Stimulated activated CD8-positive, alpha-beta memory T cell treated with anti-CD3 and anti-CD28 coated beads, Interleukin-7, amount 100 ng/mL, for 48 hours (primary cell): Measurements from ENCODE around the gene DACH1.

Source experiments
- DNase-seq, 2 donors: peaks; one replicate each; pipeline ENCODE4 v3.0.0-alpha.2; 2020; ENCODE audit warnings: low read depth in 1 of 2; ENCODE audit errors: extremely low read depth in 1 of 2

The DACH1 gene

DNA sequence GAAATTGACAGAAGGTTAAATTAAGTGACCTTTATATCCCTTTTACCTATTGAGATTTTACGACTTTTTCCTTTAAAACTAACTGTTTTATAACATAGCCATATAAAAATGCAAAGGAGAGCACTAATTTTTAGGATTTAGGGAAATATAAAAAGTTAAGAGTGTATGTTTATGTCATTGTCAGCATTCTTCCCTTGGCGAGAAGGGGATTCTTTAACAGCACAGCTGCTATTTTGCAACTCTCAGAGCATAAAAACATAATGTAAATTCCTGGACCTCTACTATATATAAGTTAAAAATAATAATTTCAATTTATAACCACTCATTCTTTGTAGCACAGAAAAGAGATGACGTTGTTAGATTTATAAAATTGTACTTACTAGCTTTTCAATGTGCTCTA, 363.2 kb downstream of the DACH1 start:
- no peak for DNase-seq

DNA sequence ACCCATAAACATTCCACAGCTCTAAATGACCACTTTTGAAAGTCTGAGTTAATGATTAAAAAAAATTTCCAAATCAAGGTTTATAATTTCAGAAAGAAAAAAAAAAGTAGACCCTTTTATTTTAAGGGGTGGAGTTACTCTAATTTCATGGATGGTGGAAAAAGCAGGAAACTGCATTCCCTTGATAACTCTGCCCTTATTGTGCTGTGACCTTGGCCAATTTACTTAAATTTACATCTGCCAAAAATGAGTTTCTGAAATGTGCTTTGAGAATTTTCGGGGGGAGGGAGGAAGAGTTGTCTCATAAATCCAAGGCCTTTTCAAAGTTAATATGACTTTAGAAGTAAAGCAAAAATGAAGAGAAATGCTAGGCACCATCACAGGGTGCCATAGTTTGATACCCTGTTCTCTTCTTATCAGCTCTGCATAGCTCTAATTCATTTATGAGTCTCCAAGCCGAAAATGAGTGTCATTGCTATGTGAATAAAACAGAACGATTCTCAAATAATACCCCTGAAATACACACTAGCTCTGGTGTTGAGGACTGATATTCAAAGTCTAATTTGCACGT, 367.0 kb downstream of the DACH1 start:
- DNase-seq = no peak

DNA sequence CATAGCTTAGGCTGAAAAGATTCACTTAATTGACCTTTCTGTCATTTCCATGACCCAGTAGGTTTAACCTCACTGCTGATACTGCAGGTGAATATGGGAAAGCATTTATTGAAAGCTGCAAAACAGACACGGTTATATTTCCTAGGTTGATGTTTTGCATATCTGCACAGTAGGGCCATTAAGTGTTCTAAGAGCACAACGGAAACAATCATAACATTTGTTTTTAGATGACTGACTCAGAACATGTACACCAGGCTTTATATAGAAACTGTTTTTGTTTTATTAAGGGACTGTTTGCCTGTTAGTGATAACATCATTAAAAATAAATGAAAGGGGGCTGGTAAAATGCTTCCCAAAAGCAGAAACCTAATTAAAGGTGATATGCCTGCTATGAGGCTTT, 367.8 kb downstream of the DACH1 start:
- no peak for DNase-seq

DNA sequence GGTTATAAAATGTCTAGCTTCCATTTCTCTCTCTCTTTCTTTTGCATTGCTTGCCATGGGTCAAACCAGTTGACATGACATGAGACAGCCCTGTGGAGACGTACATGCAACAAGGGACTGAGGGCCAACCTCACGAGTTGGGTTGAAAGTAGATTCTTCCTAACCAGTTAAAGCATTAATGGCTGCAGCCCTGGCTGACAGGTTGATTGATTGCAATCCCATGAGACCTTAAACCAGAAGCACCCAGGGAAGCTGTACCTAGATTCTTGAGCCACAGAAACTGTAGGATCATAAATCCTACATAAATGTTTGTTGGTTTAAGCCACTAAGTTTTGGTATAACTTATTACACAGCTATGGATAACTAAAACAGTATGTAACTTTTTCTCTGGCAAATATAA, 373.8 kb downstream of the DACH1 start:
- no peak for DNase-seq

DNA sequence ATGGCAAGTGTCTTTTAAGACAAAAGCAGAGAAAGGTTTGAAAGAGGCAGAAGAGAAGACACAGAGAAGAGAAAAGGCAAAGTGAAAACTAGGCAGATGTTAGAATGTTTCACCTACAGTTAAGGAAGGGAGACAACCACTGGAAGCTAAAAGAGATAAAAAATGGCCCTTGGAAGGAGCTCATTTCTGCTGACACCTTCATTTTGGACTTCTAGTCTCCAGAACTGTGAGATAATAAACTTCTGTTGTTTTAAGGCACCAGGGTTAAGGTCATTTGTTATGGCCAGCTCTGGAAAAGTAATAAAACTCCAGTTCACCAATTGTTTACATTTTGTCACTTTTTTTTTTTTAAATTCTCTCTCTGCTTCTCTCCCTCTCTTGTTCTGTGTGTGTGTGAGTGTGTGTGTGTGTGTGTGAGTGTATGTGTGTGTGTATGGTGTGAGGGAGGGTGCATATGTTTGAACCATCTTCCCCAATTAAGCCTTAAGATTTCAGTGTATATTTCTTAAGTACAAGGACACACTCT, 374.6 kb downstream of the DACH1 start:
- no peak for DNase-seq

DNA sequence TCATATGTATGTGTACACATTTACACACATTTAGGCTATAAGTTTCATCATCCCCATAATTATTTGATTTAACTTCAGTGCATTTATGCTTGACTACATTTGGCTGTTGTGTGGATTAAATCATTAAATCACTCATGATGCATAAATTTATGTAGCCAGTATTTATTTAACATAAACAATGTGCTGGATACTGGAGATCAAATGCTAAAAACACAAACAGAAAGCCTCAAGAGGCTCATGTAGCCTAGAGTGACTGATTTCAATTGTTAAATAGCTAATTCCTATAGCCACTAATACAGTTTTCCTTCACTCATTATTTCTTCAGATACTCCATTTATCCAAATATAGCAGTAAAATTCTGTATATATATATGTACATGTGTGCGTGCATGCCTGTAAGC, 376.0 kb downstream of the DACH1 start:
- DNase-seq = no peak

DNA sequence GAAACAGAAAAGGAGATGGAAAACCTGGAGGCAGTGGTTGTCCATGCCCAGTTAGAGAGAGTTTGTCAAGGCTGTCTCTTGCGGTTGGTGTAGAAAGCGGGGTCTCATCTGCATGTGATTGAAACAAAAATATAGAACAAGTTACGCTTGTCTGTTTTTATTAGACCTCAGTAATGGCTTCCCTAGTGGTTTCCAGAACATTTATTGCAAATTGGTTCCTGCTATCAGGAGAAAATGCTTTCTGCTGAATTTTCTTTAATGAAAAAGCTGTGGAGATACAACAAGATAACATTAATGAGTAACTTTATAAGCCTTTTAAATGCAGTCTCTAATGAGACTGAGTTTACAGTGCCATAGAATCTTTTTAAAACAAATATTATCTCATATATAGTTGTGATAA, 378.0 kb downstream of the DACH1 start:
- DNase-seq = no peak

DNA sequence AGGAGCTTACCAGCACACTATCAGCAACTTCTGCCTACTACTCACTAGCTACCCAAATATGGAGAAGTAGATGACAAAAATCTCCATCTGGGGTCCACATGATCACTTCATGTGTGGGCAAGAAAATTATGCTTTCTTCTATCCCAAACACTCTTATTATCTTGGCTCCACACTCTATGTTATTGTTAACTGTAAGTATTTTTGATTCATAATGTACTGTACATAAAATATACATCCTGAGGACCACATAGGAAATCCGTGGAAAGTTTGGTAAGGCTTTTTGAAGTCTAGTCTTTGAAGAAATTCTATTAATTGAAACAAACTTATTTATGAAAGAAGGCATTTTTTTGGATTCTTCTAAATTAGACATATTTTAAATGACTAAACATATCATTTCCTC, 378.8 kb downstream of the DACH1 start:
- no peak for DNase-seq

DNA sequence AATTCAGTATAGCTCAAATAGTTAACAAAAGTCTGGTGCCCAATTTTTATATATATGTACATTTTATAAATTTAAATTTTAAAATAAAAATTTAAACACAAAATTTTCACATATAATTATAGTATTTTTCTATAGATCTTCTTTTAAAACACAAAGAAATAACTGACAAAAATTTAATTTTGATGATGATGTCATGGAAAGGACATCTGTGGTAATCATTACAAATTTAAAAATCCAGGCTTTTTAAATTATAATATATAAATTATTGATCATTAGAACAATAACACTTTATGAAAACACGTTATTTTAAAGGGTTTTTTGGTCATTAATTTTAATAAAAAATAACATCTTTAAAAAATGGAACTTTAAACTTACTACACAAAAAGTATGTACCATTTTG, 381.1 kb downstream of the DACH1 start:
- DNase-seq = no peak

DNA sequence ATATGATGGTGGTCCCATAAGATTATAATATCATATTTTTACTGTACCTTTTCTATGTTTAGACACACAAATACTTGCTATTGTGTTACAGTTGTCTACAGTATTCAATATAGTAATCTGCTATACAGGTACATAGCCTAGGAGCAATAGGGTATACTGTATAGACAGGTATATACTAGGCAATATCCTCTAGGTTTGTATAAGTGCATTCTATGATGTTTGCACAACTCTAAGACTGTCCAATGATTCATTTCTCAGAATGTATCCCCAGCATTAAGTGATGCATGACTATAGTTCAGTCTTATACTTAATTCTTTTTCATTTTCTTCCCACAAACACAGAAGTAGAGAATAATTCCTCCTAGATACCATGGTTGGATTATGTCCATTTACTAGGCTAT, 383.3 kb downstream of the DACH1 start:
- no peak for DNase-seq

DNA sequence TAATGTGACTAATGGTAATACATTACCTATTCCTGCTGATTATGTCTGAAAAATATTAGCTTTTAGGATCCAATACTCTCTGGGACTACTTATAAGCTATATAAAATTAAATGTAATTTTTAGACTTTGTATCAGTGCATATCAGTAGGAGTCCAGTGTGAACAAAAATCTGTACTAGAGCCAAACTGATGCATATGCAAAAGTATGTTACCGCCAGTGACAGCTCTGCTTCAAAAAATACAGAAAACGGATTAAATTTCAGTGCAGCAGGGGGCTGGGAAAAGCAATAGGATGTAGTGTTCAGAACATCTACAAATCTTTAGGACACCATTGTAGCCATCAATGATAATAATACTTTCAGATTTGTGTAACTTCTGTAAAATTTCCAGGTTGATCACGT, 385.5 kb downstream of the DACH1 start:
- no peak for DNase-seq

DNA sequence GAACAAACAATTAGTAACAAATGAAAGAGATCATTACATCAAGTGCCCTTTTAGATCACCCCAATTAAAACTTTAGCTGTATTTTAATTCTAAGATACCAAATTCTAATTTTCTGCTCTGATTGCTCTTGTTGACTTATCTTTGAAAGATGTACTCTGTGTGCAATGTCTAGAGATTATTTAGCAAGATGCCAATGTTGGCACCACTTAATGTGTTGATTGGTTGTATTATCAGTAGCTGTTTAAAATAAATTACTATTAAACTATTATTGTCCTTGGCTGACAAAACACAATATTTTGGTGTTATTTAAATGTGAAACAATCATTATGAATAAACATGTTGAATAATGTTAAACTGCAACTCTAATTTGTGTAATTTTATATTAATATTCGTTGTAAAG, 386.0 kb downstream of the DACH1 start:
- DNase-seq = no peak

DNA sequence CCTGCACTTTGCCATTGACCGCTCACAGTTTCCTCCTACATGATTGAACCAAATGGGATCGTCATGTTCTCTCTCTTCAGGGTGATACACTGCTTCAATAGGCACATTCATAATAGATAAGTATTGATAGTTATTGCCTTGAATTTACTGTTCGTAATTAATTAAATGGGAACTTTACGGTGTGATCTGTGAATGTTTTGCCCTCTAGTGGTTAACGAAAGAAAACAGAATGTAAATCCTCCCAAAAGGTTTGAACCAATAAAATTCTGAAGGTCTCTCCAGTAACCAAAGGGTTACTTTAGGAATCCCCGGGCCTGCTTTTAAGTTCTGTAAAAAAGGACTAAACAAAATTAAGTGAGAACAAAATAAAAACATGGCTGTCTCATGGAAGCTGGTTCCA, 389.3 kb downstream of the DACH1 start:
- no peak for DNase-seq

DNA sequence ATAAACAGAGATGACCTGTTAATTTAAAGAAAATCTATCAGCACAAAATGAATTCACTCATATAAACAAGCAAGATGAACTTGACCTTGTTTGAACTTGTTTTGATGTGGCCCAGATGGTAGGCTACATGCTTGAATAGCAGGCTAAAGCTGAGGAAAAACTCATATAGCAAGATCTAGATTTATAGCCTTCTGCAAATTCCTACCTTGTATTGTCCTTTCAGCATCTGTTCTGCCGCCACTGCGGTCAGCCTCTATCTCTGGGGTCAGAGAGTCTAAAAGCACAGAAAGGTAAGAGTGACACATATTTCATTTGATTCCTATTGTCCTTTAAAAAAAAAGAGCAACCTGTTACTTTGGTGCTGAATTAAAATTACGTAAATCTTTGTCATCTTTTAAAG, 392.1 kb downstream of the DACH1 start:
- no peak for DNase-seq

DNA sequence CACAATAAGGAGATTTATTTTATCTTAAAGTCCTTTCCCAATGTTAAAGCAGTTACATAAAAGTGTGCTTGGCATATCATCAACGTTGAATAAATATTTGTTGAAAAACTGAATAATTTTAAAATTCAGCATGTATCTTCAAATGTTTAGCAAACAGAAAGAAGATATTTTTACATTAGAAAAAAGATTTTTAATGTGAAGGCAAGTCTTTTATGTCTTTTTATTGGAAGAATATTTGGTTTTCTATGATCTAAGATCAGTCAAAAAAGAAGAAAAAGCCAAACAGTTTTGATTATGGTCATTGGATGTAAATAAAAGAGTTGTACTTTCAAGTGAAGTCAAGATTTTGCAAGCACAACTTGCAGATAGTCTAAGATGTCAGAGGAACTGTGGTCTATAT, 397.4 kb downstream of the DACH1 start:
- DNase-seq = no peak

DNA sequence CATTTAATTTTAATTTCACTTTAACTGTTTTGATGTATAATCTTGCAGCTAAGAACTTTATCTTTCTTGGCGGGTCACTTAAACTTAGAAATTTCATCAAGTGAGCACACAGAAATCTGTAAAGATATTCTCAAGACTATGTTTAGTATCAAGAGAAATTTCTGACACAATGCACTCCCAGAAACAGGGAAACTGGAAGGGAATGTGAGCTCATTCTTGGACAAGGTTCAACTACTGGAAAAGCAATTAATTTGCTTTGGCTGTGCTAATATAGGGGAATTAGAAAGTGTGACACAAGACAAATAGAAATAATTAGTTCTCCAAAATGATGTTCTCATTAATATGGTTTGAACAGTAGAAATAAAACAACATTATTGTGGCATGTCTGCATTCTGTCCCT, 402.3 kb downstream of the DACH1 start:
- DNase-seq = no peak

DNA sequence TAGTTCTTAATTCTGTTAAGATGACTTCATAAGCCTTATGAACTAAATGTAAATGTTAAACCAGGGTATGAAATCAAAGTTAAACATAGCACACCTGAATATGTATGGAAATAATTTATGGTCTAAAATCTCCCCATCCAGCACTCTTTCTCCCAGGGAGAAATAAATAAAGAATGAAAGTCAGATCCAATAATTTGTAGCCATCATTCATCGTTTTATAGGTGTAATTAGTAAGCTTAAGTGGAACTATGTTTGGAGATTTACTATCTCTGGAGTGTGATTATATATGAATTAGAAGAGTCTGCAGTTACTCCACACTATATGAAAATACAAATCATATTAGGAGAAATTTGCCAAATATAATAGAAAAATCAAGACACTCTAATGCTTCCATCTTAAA, 405.1 kb downstream of the DACH1 start:
- no peak for DNase-seq

DNA sequence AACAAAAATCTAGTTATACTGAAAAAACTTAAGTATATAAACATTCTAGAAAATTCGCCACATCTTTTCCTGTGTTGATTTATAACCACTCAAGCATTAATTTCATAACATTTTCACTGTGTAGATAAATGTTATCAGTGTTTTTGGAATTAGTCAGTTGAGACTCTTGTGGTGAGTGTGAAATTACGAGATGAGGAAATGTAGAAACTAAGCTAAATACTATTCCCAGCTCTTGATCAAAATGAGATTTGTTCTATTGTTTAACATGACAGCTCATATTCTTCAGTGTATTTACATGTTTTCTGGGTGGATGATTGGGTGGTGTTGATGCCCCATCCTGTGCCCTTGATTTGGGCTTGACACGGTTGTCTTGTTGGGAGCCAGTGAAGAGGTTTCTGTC, 406.8 kb downstream of the DACH1 start:
- no peak for DNase-seq

DNA sequence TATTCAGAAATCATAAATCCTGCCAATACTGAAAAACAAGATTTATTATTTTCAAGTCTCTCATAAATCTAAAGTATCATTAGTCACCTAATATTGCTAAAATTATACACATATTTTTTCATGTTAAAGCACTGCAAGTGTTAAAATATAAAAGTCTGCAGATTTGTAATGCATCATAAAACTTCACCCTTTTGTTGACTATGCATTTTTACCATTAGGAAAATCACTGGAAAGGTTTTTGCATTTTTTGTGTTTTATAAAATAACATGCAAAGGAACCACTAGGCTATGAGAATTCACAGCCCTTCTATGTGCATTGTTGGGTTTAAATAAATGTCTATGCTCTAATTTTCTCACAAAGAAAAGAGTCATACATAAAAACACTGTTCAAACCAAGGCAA, 407.3 kb downstream of the DACH1 start:
- DNase-seq = no peak

DNA sequence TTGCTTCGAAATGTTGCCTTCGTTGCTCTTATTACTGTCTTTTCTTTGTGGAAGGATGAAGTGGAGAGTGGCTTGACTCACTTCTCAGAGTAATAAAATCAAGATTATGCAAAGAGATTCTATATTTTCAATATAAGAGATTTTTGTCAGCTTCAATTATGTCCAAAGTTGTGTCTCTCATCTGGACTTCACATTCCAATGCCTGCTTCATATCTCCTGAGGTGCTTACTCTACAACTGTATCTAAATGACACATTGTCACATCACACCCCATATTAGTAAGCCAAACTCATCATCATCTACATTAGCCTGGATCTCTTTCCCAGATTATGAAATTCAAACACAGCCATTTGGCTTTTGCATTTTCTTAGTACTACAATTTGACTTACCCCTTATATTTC, 409.4 kb downstream of the DACH1 start:
- DNase-seq = no peak

DNA sequence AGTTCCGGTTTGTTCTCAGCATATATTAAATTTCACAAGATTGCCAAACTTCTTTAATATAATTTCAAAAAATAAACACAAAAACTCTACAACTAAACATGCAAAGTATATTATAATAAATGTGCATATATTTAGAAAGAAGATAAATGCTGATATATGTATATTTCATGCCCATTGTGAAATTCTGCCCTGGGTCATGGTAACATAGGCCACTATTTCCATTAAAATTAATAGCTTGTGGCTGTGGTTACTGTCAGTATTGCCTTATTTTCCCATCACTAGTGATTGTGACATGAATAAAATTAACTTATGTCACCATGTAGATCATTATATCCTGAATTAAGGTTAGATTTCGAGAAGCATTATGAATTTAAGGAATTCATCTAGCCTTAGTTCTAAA, 410.9 kb downstream of the DACH1 start:
- DNase-seq = no peak

DNA sequence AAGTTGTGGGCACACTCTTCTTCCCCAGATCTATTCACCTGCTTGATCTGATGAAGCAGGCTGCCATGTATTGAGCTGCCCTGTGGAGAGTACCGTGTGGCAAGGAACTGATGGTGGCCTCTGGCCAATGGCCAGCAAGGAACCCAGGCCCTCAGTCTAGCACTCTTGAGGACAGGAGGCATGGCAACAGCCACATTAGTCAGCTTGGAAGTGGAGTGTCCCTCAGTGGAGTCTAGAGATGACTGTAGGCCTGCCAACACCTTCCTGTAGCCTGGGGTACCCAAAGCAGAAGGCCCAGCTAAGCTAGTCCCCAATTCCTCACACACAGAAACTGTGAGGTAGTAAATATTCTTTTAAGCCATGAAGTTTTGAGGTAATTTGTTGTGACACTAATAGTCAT, 412.5 kb downstream of the DACH1 start:
- no peak for DNase-seq

DNA sequence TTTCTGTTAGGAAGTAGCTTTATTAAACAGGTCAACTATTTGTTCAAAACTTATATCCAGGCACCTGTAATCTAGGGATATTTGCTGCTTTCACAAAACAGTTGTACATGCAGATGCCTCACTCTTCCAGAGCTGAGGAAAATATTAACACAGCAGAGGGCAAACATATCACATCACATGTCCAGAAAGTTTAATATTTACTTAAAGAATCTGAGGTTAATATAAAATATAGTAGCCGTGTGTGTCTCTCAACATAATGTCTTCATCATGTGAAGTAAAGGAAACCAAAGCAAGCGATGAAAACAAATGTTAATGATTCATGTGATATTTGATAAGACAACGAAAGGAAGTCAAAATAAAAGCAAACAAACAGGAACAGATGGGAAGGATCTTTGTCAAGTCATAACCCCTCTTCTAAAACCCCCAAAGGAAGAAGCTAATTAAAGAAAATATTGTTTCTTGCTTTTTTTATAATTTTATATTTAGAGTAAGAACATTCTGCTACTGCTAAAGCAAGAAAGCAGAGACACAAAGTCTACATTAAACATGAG, 418.8 kb downstream of the DACH1 start:
- no peak for DNase-seq
